Fibroblast of gingiva (primary cell): ENCODE data around the gene GPR89B.
A peak's percentile ranks its signal among the peaks of the same experiment; 100 is the strongest.
"Not testable (repeated sequence)": the region's sequence is repeated elsewhere in the genome, so short reads cannot be mapped to it uniquely, and the experiment has no call there.

Experiments
- DNase-seq: peaks from one replicate; pipeline ENCODE4 v3.0.0-alpha.2; 2011; ENCODE audit warnings: low read depth

Gene GPR89B

DNA sequence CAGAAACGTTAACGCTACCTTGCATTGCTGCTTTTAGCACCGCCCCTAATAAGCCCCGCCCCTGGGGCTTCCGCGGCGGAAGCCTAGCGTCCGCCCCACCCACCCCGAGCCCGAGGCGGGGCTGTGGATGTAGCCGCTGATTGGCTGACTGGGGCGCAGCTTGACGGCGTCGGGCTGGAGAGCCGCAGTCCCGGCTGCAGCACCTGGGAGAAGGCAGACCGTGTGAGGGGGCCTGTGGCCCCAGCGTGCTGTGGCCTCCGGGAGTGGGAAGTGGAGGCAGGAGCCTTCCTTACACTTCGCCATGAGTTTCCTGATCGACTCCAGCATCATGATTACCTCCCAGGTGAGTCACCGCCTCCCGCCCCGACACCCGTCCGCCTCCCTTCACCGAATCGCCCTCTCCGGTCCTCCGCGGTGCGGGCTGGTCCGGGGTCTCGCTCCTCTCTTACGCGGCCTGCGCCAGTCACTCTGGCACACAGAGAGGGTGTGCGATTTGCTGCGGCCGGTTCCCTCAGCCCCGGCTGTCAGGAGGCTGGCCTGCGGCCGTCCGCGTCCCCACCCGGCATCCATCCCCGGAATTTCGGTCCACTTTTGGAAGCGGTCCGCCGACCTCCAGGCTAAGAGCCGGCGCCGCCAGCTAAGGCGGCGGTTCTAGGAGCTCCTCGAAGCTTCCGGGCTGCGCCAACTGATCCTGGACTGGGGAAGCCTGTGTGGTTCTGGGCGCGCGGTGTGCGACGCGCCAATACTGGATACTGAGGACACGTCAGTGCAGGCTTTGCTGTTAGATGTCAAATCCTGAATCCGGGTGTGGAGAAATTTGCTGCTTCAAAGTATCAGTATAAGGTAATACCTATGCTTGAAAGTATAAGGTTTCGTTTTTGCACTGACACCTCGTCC is at the start of gene GPR89B:
TSS of gene GPR89B (plus strand) at position 185 of the 897 bp plus-strand sequence. CDS start at position 302, 117 bp downstream.
- DNase-seq, result peak; percentile 81

DNA sequence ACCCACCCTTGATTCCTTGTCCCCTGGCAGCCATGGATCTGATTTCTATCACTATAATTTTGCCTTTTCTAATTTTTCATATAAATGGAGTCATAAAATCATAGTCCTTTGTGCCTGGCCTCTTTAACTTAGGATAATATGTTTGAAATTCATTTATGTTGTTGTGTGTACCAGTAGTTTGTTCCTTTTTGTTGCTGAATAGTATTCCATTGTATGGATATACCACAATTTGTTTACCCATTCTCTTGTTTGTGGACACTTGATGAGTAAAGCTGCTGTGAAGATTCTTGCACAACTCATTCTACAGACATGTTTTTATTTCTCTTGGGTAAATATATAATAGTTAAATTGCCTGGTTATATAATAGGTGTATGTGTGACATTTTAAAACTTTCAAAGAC is 48.3 kb upstream of the GPR89B start:
- DNase-seq, result no peak

DNA sequence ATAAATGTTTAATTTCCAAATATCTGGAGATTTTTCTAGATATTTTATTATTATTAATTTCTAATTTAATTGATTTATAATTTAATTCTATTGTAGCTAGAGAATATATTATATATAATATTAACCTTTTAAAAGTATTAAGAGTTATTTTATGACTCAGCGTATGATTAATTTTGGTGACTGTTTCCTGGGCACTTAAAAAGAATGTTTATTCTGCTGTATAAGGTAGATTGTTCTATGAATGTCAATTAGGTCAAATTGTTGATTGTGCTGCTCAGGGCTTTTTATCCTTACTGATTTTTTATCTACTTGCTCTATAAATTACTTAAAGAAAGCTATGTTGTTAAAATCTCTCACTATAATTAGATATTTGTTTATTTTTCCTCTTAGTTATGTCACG is 45.7 kb upstream of the GPR89B start:
- no peak for DNase-seq

DNA sequence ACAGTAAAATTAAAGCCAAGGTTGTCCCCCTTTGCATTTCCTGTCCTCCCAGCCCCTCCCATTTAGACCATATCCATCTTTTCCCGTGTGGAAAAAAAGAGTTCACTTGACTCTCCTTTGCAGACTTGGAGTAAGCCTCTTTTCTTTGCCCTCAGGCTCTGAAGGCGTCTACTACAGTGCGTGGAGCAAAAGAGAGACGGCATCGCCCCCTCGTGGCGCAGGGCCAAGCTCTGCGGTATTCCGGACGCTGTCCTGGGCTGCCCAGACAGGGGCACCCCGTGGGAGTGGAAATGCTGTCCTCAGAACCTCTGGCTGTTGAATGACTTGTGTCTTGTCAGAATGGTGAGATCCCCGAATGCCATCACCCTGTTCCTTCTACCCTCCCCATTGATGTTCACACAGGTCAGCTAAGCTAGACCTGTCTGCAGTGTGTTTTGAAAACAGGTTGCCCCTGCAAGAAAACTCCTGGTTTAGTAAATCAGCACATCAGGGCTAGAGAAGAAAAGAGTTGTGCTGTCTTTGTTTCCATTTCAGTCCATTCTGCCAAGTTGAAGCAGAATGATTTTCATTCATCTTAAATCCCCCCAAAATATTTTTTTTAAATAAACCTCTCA is 37.9 kb upstream of the GPR89B start:
- DNase-seq, result no peak

DNA sequence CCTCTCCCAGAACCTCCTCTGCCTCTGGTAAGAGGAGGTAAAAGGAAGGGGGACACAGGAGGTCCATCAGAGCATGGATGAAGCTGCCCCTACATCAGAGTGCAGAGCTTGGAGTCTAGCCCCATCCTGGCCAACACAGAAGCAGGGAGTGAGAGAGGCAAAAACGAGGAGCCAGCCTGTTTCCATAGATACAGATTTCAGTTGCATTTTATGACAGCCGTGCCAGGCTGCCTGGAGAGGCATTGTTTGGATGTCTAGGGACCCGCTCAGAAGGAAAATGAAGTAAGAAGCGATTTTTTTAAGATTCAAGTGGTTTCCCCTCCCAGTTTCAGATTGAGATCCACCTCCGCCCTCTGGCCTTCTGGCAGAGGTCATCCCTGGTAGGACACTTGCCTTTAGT is 37.1 kb upstream of the GPR89B start:
- DNase-seq, result no peak

DNA sequence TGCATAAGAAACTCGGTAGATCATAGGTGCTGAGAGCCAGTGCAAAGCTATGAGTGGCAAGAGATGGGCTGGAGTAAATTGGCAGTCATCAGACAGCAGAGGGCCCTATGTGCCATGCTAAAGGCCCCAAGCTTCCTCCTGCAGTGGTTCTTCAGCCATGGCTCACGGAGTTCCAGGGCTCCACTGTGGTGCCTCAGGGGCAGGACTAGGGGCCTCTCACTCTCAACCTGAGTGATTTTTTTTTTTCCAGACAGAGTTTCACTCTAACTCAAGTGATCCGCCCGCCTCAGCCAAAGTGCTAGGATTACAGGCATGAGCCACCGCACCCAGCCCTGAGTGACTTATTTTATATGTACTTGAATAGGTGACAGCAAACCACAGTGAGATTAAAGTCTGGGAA is 36.0 kb upstream of the GPR89B start:
- DNase-seq, result no peak

DNA sequence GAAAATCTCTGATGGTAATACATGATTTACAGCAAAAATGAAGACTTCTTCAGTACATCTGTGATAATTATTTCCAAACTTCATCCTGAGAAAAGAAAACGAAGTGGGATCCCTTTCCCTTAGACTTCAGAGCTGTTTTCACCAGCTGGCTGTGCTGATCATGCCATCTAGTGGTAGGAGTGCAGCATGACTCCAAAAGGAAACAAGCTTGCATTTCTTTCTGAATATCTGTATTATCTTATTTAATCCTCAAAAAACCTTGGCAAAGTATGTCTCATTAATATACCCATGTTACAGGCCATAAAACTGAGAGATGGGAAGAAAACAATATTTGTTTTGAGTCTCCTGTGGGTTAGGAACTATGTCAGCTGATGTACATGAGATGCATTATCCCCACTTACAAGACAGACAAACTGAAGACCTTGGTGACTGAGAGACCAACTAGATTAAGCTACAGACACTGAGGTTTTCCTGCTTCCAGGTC is 35.4 kb upstream of the GPR89B start:
- peak; percentile 48 for DNase-seq

DNA sequence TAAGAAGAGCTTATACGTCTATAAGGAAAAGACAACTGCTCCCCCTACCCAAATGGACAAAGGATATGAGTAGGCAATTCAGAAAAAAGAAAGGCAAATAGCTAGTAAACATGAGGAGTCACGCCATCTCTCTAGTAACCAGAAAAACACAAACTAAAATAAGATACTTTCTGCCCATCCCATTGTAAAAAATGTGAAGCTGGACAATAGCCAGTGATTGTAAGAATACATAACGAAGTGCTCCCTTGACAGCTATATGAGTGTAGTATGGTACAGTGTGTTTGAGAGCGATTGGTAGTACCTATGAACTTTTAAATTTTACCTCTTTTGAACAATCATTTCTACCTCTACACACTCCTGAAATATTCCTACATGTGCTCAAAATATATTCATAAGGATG is 33.1 kb upstream of the GPR89B start:
- DNase-seq, result no peak

DNA sequence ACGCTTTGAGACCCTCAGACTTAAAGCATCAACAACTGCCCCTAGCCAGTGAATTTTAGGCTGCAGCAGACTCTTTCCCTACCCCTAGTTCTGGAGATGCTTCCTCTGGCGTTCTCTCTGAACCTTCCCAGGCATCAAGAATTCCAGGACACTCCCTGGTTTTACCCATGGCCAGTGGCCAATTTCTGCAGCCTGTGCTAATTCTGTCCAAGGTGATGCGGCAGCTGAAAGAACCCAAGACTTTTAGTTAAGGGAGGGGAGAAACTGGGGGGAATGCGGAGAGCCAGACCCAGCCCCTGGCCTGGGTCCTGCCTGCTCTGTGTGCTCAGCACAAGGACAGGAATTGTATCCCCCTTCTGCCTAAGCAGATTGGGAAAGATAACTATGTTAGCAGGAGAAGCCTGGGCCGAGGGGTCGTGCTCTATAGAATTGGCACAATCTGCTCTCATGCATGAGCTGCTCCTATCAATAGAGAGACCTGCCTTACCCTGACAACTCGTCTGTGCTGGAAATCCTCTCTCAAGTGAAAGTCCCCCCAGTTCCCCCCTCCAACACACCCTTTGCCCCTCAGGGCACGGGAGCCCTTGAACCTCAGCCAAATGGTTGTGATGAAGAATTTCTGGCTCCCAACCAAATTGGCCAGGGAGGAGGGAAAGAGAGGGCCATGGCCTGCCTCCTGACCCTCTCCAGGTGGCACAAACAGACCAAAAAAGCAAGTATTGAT is 31.0 kb upstream of the GPR89B start:
- DNase-seq, result no peak

DNA sequence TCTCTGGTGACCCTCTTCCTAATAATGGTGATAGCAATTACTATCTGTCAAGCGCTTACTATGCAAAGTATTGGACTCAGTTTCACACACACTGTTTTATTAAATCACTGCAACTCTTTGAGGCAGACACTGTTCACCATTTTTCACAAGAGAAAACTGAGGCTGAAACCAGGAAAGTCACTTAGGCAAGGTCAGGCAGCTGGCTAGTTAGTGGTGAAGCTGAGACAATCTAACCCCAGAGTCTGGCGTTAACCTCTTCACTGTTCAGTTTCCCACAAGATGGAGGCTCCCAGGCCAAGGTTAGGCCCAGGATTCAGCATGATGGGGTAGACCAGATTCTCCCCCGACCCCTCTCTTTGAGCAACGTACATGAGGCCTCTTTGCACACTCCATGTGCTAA is 30.4 kb upstream of the GPR89B start:
- DNase-seq, result no peak

DNA sequence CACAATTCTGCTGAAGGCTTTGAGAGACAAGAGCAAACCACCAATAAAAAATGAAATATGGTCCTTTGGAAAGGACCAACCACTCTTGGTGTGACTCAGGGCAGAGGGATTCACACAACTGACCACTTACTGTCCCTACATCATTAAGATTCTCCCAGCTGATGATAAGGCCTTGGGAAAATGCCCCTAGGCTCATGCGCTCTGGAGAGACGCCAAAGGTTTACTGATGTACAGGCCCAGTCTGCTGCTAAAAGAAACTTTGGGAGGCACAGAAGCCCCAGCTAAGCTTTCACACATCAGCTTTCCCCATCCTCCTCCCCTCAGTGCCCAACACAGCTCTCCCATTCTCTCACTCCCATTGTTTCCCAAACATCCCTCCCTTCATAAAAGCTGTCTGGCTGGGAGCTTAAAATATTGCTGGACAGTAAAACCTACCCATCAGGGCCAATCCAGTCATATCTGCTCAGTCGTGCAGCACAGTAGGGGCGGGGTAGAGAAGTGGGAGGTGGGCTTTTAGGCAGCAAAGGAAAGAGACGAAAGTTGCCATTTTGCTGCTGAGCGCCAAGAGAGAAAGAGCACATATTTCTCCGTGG is 25.9 kb upstream of the GPR89B start, which contains the start of gene GJA8:
TSS of gene GJA8 (plus strand) at position 543 of the 593 bp plus-strand sequence. CDS start 5,161 bp downstream, outside the sequence.
- DNase-seq, result no peak

DNA sequence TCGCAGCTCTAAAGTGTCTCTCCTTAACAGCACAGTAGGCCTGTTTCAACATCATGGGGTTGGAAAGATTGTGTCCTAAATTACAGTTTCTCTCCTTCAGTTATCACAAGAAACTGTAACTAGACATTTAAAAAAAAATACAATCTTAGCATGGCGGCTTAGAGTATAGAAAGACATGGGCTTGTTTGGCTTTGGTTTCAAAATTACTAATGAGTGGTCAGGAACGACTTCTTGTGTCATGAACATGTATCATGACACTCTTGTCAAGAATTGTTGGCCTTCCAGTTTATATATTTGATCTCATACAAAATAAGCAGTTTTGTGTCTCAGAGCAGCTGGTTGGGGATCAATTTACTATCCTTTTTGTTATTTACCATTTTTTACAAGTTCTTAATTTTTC is 23.5 kb upstream of the GPR89B start:
- DNase-seq, result no peak

DNA sequence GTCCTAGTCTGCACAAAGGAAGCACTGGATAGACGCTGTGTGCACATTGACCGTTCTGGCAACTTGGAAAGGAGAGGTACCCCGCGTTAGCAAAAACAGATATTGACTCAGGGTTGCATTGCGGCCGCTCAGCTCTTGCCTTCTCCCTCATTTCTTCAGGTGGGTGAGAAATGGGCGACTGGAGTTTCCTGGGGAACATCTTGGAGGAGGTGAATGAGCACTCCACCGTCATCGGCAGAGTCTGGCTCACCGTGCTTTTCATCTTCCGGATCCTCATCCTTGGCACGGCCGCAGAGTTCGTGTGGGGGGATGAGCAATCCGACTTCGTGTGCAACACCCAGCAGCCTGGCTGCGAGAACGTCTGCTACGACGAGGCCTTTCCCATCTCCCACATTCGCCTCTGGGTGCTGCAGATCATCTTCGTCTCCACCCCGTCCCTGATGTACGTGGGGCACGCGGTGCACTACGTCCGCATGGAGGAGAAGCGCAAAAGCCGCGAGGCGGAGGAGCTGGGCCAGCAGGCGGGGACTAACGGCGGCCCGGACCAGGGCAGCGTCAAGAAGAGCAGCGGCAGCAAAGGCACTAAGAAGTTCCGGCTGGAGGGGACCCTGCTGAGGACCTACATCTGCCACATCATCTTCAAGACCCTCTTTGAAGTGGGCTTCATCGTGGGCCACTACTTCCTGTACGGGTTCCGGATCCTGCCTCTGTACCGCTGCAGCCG is 20.3 kb upstream of the GPR89B start:
- no peak for DNase-seq

DNA sequence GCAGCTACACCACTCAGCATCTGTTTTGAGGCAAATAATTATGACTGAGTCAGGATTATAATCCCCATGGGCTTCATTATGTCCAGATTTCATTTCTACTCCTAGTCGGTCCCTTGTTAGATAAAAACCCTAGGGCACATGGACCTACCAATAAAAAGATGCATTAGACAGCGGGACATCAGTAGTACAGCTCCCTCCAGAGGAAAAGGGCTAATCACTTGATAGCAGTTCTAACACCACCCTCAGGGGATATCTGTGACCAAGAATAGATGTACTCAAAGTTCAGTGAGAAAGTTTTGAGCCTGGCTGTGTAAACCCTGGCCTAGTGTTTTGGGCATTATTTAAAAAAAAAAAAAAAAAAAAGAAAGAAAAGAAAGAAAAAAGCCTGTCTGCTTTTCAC is 15.7 kb upstream of the GPR89B start:
- no peak for DNase-seq

DNA sequence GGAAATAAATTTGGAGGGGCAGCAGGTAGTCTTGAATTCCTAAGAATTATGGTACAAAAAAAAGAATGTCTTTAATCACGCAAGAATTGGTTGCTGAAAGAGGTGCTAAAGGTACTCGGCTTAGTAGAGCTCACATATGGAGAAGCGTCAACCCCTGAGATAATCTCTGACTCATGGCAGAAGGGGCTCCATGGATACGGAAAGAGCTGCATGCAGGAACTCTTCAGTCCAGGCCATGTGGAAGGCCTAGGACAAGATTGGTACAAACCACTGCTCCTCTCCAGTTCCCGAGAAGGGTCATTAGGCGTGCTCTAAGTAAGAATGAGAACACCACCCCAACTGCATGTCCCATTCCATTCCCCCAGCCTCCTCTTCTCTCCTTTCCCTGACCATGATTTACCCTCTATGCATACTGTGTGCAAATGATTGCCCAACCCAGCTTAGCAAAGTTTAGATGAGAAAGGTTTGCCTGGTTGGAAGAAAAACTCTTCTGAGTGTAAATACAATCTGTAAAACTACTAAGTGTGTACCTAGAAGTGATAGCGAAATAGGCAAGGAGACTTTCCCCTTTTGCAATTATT is 14.8 kb upstream of the GPR89B start:
- DNase-seq, result no peak

DNA sequence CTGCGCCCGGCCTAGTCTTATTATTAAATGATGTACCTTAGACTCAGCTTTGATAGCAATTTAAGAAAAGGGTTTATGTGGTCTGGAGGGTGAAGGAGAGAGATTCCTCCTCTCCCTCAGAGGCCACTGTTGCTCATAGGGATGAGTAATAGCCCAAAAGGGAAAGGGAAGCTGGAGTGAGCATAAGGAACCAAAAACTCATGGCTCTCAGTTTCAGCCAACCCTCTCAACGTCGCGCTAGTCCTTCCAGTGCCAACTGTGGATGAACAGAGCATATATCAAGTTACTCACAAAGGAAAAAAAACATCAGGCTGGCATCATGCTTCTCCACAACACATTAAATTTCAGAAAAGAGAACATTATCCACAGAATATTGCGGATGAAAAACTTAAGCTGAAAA is 8.3 kb upstream of the GPR89B start:
- peak; percentile 11 for DNase-seq

DNA sequence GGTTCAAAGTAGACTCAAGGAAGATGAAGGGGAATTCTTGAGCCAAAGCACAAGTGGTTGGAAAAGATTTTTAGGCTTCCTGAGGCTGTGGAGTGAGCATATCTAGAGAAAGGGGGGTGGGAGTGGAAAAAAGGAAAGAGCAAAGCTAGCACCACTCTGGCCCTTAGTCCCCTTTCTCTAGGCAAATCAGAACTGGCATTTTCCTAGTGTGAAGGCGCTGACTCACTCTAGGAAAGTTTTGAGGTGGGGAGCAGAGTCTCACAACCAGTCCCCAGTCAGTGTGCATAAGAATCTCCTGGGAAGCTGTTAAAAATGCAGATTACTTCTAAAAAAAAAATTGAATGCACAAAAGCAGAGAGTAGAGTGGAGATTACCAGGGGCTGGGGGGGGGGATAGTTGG is 3.4 kb upstream of the GPR89B start:
- no peak for DNase-seq

DNA sequence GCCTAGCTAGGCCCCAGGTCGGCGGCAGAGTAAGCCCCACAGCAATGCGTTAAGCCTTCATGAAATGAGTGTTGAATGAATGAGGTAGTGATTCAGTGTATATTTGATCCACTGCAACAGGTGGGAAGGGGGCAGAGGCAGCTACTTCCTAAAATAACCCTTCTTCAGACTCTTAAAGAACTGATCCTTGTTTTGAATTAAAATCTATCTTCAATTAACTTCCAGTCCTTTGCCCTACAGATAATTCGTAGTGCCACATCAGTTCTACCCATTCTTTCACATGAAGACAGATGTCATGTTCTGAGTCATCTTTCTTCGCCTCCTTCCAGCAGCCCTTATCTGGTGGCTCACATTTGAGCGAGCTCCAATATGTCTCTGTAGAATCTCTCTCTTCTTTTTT is 1.0 kb upstream of the GPR89B start:
- DNase-seq, result not testable (repeated sequence)

DNA sequence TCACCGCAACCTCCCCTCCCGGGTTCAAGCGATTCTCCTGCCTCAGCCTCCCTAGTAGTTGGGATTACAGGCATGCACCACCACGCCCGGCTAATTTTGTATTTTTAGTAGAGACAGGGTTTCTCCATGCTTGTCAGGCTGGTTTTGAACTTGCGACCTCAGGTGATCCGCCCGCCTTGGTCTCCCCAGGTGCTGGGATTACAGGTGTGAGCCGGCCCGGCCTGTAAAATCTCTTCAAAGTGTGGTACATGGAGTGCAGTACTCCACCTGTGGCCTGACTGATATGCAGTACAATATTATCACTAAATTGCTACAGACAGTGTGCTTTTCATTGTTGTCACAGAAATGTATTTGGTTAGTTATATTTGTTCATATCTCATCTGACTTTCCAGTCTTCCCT is 531 bp upstream of the GPR89B start:
- not testable (repeated sequence) for DNase-seq

DNA sequence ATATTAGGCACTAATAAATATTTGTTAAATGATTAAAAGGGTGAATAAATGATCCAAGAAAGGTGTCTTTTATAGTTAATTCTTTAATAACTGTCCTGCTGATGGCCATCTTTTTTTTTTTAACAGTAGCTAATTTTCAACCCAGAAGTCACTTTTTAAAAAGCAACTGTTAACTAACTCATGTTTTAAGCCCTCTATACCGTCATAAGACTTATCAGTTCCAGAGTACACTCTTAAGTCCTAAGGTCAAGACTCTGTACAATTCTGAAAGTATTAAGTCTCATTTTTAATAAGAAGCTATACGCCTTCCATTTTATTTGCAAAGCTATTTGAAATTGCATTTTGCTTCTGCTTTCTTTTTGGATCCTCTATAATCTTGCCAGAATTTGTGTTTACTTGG is 2.9 kb downstream of the GPR89B start:
- not testable (repeated sequence) for DNase-seq

DNA sequence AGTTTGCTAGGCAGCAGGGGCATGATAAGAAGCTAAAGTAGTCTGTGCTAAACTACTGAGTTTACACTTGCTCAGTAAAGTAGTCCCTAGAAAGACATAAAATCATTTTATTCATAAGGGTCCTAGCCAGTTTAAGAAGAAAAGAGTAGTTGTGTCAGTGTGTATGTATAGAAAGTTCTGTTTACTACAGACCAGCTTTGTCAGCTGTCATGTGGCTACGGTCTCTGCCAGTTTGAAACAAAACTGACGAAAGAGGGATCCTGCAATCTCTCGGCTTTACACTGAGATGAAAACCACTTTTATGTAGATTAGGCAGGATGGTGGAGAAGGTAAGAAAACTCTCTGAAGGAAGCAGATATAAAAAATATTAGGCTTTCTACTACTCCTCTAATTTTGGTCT is 7.1 kb downstream of the GPR89B start:
- not testable (repeated sequence) for DNase-seq
